ENCODE data around the gene CFAP141.

- TF ChIP-seq PPARA (CRISPR knock-in tag; IDR thresholded peaks at IDR 0.05; ENCODE audit: borderline replicate concordance), result no peak
- TF ChIP-seq CSRNP3 (CRISPR knock-in tag; IDR thresholded peaks at IDR 0.05), result no peak
- TF ChIP-seq GLIS3 (CRISPR knock-in tag; IDR thresholded peaks at IDR 0.05), result no peak
- TF ChIP-seq PATZ1 (CRISPR knock-in tag; IDR thresholded peaks at IDR 0.05; ENCODE audit: borderline replicate concordance), result no peak
- TF ChIP-seq ARNTL (CRISPR knock-in tag; IDR thresholded peaks at IDR 0.05; ENCODE audit: borderline replicate concordance, low read depth), result no peak
- no peak for TF ChIP-seq CREB5 (CRISPR knock-in tag; IDR thresholded peaks at IDR 0.05; ENCODE audit: low read depth)
- no peak for TF ChIP-seq RARB (CRISPR knock-in tag; IDR thresholded peaks at IDR 0.05)
- no peak for TF ChIP-seq TCF4 (CRISPR knock-in tag; IDR thresholded peaks at IDR 0.05; ENCODE audit: borderline replicate concordance)
- no peak for TF ChIP-seq ZFP30 (CRISPR knock-in tag; IDR thresholded peaks at IDR 0.05)
Observed at GRCh38 chr1:154176337-154176736, 29.8 kb downstream of the CFAP141 start.
